Activated CD4-positive, alpha-beta T cell treated with anti-CD3 and anti-CD28 coated beads, Interleukin-2, amount 50 U/mL, for 1 hour (primary cell): ENCODE results near the gene TMEM223.
"Not testable (repeated sequence)": the region's sequence is repeated elsewhere in the genome, so short reads cannot be mapped to it uniquely, and the experiment has no call there.

Experiments
- DNase-seq: peaks from one replicate; pipeline ENCODE4 v3.0.0-alpha.2; 2020

TMEM223 gene

GRCh38 chr11:62791501-62792201 lies at the start of gene TMEM223:
Gene TMEM223 (minus strand): TSS chr11:62792006. CDS start chr11:62791994, 12 bp downstream.
- peak; percentile 89 for DNase-seq

GRCh38 chr11:62840721-62841360 lies 49.0 kb upstream of the TMEM223 start:
- DNase-seq, result peak; percentile 73

- peak; percentile 91 for DNase-seq
Observed at GRCh38 chr11:62839050-62839945, 47.5 kb upstream of the TMEM223 start, which contains the start of gene WDR74. Gene WDR74 (minus strand): TSS chr11:62839590. CDS start chr11:62839570, 20 bp downstream.

- no peak for DNase-seq
Observed at GRCh38 chr11:62835336-62835735, 43.5 kb upstream of the TMEM223 start.

- no peak for DNase-seq
Observed at GRCh38 chr11:62832336-62833234, 40.8 kb upstream of the TMEM223 start, which contains the start of gene TEX54. Gene TEX54 (minus strand): TSS chr11:62832841.

- peak; percentile 100 for DNase-seq
Observed at GRCh38 chr11:62831520-62832335, 39.9 kb upstream of the TMEM223 start, which contains the start of gene STX5. Gene STX5 (minus strand): TSS chr11:62832051. CDS start chr11:62831243, 808 bp downstream.

- DNase-seq, result peak; percentile 8
Observed at GRCh38 chr11:62830904-62831519, 39.2 kb upstream of the TMEM223 start.

GRCh38 chr11:62828130-62828529 lies 36.3 kb upstream of the TMEM223 start:
- not testable (repeated sequence) for DNase-seq

- no peak for DNase-seq
Observed at GRCh38 chr11:62823677-62824076, 31.9 kb upstream of the TMEM223 start.

GRCh38 chr11:62817129-62817528 lies 25.3 kb upstream of the TMEM223 start:
- no peak for DNase-seq

- DNase-seq, result no peak
Observed at GRCh38 chr11:62816557-62816956, 24.8 kb upstream of the TMEM223 start.

GRCh38 chr11:62811659-62812058 lies 19.9 kb upstream of the TMEM223 start:
- DNase-seq, result no peak

GRCh38 chr11:62810748-62811147 lies 18.9 kb upstream of the TMEM223 start:
- DNase-seq, result no peak

- no peak for DNase-seq
Observed at GRCh38 chr11:62806611-62807121, 14.9 kb upstream of the TMEM223 start.

- peak; percentile 26 for DNase-seq
Observed at GRCh38 chr11:62805961-62806441, 14.2 kb upstream of the TMEM223 start.

- DNase-seq, result peak; percentile 96
Observed at GRCh38 chr11:62805076-62805892, 13.5 kb upstream of the TMEM223 start, which contains the start of gene NXF1. Gene NXF1 (minus strand): TSS chr11:62805440. CDS start chr11:62805356, 84 bp downstream.

GRCh38 chr11:62804310-62805075 lies 12.7 kb upstream of the TMEM223 start:
- DNase-seq, result no peak

- no peak for DNase-seq
Observed at GRCh38 chr11:62801071-62801470, 9.3 kb upstream of the TMEM223 start.
